H1 (cell line): ENCODE results near the gene QRICH2. TPM values are rescaled to one million over a fixed set of nuclear protein-coding genes. Genes with fewer than 3 reads are reported as not detected.
A peak's percentile ranks its signal among the peaks of the same experiment; 100 is the strongest.

ENCODE experiments used
- CTCF ChIA-PET: fragments of 300-600 bp; sonication (Branson Sonifier 250); formaldehyde crosslinking; loops from one replicate; lab custom pipeline; 2021; ENCODE audit not compliant: partially characterized antibody; lab: Charles Lee
- POLR2A ChIA-PET: fragments of 300-600 bp; sonication (Branson Sonifier 250); formaldehyde crosslinking; loops from one replicate; lab custom pipeline; 2021; ENCODE audit warnings: inconsistent platforms; ENCODE audit not compliant: partially characterized antibody; lab: Charles Lee
- DNase-seq, 2 experiments: peaks; one replicate each; pipeline versions ENCODE4 v3.0.0 to v3.0.0-alpha.2; 2010 to 2022; ENCODE audit warnings: low spot score in 2 of 2, low read depth in 1 of 2, mixed read lengths in 1 of 2
- FAIRE-seq: peaks from 2 replicates; lab custom pipeline; 2011; peaks lifted over from hg19 to GRCh38; lab: Jason Lieb, UNC
- H2AFZ ChIP-seq: 2 replicates; pipeline ENCODE4 v1.8.1; 2012; ENCODE audit warnings: low read length, inconsistent platforms
- H2AK5ac ChIP-seq: 2 replicates; pipeline ENCODE4 v1.6.1; 2013; ENCODE audit warnings: low read depth, low read length
- H2BK120ac ChIP-seq: replicated peaks from 2 replicates; pipeline ENCODE3; 2013; ENCODE audit warnings: low read depth, low read length, inconsistent platforms
- H2BK12ac ChIP-seq: 2 replicates; pipeline ENCODE4 v1.6.1; 2013; ENCODE audit warnings: low read depth, low read length
- H2BK15ac ChIP-seq: 2 replicates; pipeline ENCODE4 v1.6.1; 2013; ENCODE audit warnings: low read length
- H2BK20ac ChIP-seq: 2 replicates; pipeline ENCODE4 v1.6.1; 2013; ENCODE audit warnings: low read length
- H2BK5ac ChIP-seq: 2 replicates; pipeline ENCODE4 v1.6.1; 2013; ENCODE audit warnings: low read depth, low read length
- H3K14ac ChIP-seq: 2 replicates; pipeline ENCODE4 v1.6.1; 2013; ENCODE audit warnings: inconsistent platforms; ENCODE audit not compliant: insufficient read length
- H3K18ac ChIP-seq: 2 replicates; pipeline ENCODE4 v1.6.1; 2013; ENCODE audit warnings: low read length; ENCODE audit errors: extremely low read depth
- H3K23ac ChIP-seq: 2 replicates; pipeline ENCODE4 v1.6.1; 2013; ENCODE audit warnings: inconsistent platforms; ENCODE audit not compliant: insufficient read length
- H3K23me2 ChIP-seq: 2 replicates; pipeline ENCODE4 v1.6.1; 2013; ENCODE audit warnings: low read depth, low read length
- H3K27ac ChIP-seq: 2 replicates; pipeline ENCODE4 v1.6.1; 2011; ENCODE audit warnings: low read depth, low read length, inconsistent platforms
- H3K27me3 ChIP-seq, 4 experiments: replicated peaks in 1 of 4; 1 replicate in 1 of 4; 2 replicates in 3 of 4; pipeline versions ENCODE4 v1.6.1 to v1.8.1; 2011 to 2013; ENCODE audit warnings: low read length in 3 of 4, mild to moderate bottlenecking in 3 of 4, inconsistent platforms in 2 of 4, mixed read lengths in 2 of 4, moderate library complexity in 1 of 4; ENCODE audit not compliant: control insufficient read depth in 3 of 4, insufficient read depth in 3 of 4; ENCODE audit errors: extremely low read depth in 1 of 4
- H3K36me3 ChIP-seq, 4 experiments: 2 replicates each; pipeline versions ENCODE4 v1.6.1 to v1.8.1; 2011 to 2013; ENCODE audit warnings: mild to moderate bottlenecking in 4 of 4, low read length in 3 of 4, moderate library complexity in 2 of 4, control low read depth in 1 of 4, inconsistent platforms in 1 of 4; ENCODE audit not compliant: insufficient read depth in 4 of 4, control insufficient read depth in 2 of 4
- H3K4ac ChIP-seq: replicated peaks from 2 replicates; pipeline ENCODE3; 2013; ENCODE audit warnings: low read length, low read depth, mixed read lengths, inconsistent platforms; ENCODE audit not compliant: insufficient read length
- H3K4me1 ChIP-seq, 4 experiments: replicated peaks in 1 of 4; 1 replicate in 1 of 4; 2 replicates in 3 of 4; pipeline versions ENCODE4 v1.6.1 to v1.8.1; 2011 to 2013; ENCODE audit warnings: low read length in 3 of 4, inconsistent platforms in 2 of 4, mixed read lengths in 1 of 4; ENCODE audit not compliant: insufficient read depth in 4 of 4, control insufficient read depth in 3 of 4
- H3K4me2 ChIP-seq, 2 experiments: 2 replicates each; pipeline versions ENCODE4 v1.6.1 to v1.8.1; 2011 to 2013; ENCODE audit warnings: low read depth in 2 of 2, low read length in 2 of 2, control low read depth in 1 of 2, inconsistent platforms in 1 of 2, mild to moderate bottlenecking in 1 of 2; ENCODE audit not compliant: insufficient read depth in 1 of 2
- H3K4me3 ChIP-seq, 4 experiments: fragments of 200-600, 300-600 bp in 1 of 4; sonication (generic), shearing (Covaris generic), sonication (Bioruptor Twin) in 1 of 4; 2 replicates each; pipeline versions ENCODE4 v1.5.1 to v1.8.1; 2011 to 2016; ENCODE audit warnings: low read length in 4 of 4, low read depth in 3 of 4, control low read depth in 2 of 4, inconsistent platforms in 2 of 4, mild to moderate bottlenecking in 2 of 4, mixed read lengths in 1 of 4, moderate library complexity in 1 of 4; ENCODE audit not compliant: insufficient read depth in 2 of 4; ENCODE audit errors: extremely low read depth in 1 of 4
- H3K56ac ChIP-seq: replicated peaks from 2 replicates; pipeline ENCODE3; 2013; ENCODE audit warnings: low read depth, mild to moderate bottlenecking, mixed read lengths, low read length, inconsistent platforms; ENCODE audit not compliant: insufficient read length
- H3K79me1 ChIP-seq: 2 replicates; pipeline ENCODE4 v1.6.1; 2013; ENCODE audit warnings: low read depth, low read length, control low read depth
- H3K79me2 ChIP-seq, 2 experiments: 2 replicates each; pipeline versions ENCODE4 v1.6.1 to v1.8.1; 2012 to 2013; ENCODE audit warnings: low read length in 2 of 2, mild to moderate bottlenecking in 2 of 2, inconsistent platforms in 1 of 2; ENCODE audit not compliant: insufficient read depth in 2 of 2, control insufficient read depth in 1 of 2
- H3K9ac ChIP-seq, 4 experiments: replicated peaks in 1 of 4; 1 replicate in 1 of 4; 2 replicates in 3 of 4; pipeline versions ENCODE4 v1.6.1 to v1.8.1; 2011 to 2013; ENCODE audit warnings: low read depth in 3 of 4, low read length in 3 of 4, control low read depth in 2 of 4, mild to moderate bottlenecking in 2 of 4, moderate library complexity in 2 of 4, inconsistent platforms in 1 of 4; ENCODE audit errors: extremely low read depth in 1 of 4
- H3K9me3 ChIP-seq, 2 experiments: 2 replicates each; pipeline versions ENCODE4 v1.6.1 to v1.8.1; 2012 to 2013; ENCODE audit warnings: mild to moderate bottlenecking in 2 of 2, moderate library complexity in 2 of 2, control low read depth in 1 of 2, inconsistent platforms in 1 of 2, low read depth in 1 of 2, low read length in 1 of 2, mixed read lengths in 1 of 2; ENCODE audit not compliant: insufficient read depth in 2 of 2
- H4K20me1 ChIP-seq, 2 experiments: replicated peaks in 1 of 2; 2 replicates each; pipeline versions ENCODE3 to v1.8.1; 2011 to 2013; ENCODE audit warnings: inconsistent platforms in 2 of 2, low read length in 2 of 2, mild to moderate bottlenecking in 1 of 2; ENCODE audit not compliant: insufficient read depth in 2 of 2, control insufficient read depth in 1 of 2
- H4K5ac ChIP-seq: 2 replicates; pipeline ENCODE4 v1.6.1; 2013; ENCODE audit warnings: low read length, low read depth, mixed read lengths, inconsistent platforms; ENCODE audit not compliant: insufficient read length
- H4K8ac ChIP-seq: 2 replicates; pipeline ENCODE4 v1.8.0; 2013; ENCODE audit warnings: mild to moderate bottlenecking, moderate library complexity, low read length, inconsistent platforms; ENCODE audit not compliant: insufficient read depth; ENCODE audit errors: extremely low read depth
- H4K91ac ChIP-seq: replicated peaks from 2 replicates; pipeline ENCODE3; 2013; ENCODE audit warnings: low read length, mixed read lengths, inconsistent platforms; ENCODE audit not compliant: insufficient read length
- BACH1 ChIP-seq: IDR thresholded peaks from 2 replicates; pipeline ENCODE4 v1.6.1; 2012; ENCODE audit warnings: low read length, improper control_type of control experiment
- CBX5 ChIP-seq: fragments of 300-800, 300-1000 bp; sonication (generic); IDR thresholded peaks from 2 replicates; pipeline ENCODE4 v1.7.1; 2016; ENCODE audit warnings: antibody characterized with exemption, low read length, low read depth
- CTBP2 ChIP-seq: IDR thresholded peaks from 2 replicates; pipeline ENCODE4 v1.7.0; 2011; ENCODE audit warnings: borderline replicate concordance, mild to moderate bottlenecking, moderate library complexity, mixed read lengths, low read length; ENCODE audit not compliant: insufficient read depth, insufficient read length
- GABPA ChIP-seq: IDR thresholded peaks from 2 replicates; pipeline ENCODE4 v1.6.1; 2011; ENCODE audit warnings: mild to moderate bottlenecking, low read length, moderate library complexity, borderline replicate concordance; ENCODE audit not compliant: insufficient read depth
- KDM5A ChIP-seq: fragments of 200-600 bp; IDR thresholded peaks from 2 replicates; pipeline ENCODE4 v1.7.1; 2012; ENCODE audit warnings: mild to moderate bottlenecking, low read length, inconsistent platforms, mixed read lengths
- SP4 ChIP-seq: IDR thresholded peaks from 2 replicates; pipeline ENCODE4 v1.6.1; 2012; ENCODE audit warnings: low read length, inconsistent platforms
- SUZ12 ChIP-seq: fragments of 200-600 bp; sonication (generic); IDR thresholded peaks from 2 replicates; pipeline ENCODE4 v1.6.1; 2012; ENCODE audit warnings: mild to moderate bottlenecking, inconsistent platforms, low read length, moderate library complexity, mixed read lengths
- WGBS, 2 experiments: shearing (Covaris generic) in 1 of 2; methylation state at CpG; one replicate each; pipeline versions ENCODE4 v1.1.6 to v1.1.7; 2013 to 2015; ENCODE audit warnings: low lambda C conversion rate in 2 of 2, mixed read lengths in 2 of 2, inconsistent platforms in 1 of 2, low coverage in 1 of 2, missing lambda C conversion rate in 1 of 2; ENCODE audit not compliant: insufficient replicate concordance in 2 of 2, insufficient coverage in 1 of 2, insufficient read length in 1 of 2; ENCODE audit errors: extremely low coverage in 1 of 2, missing lambda C conversion rate in 1 of 2; 5-methylcytosine and 5-hydroxymethylcytosine counted together
- polyA plus RNA-seq, 7 experiments: library from polyadenylated mRNA; depleted of rRNA in 3 of 7; stranded (reverse) in 5 of 7; unstranded in 2 of 7; fragments of >200 nt in 5 of 7; fragments of 200-250 nt in 2 of 7; gene quantifications; 1 replicate in 5 of 7; 2 replicates in 1 of 7; 4 replicates in 1 of 7; pipeline versions ENCODE4 v1.2.1 to v1.2.3, GENCODE V29; 2011 to 2013; ENCODE audit warnings: missing spikeins in 2 of 7, mixed read lengths in 2 of 7
- total RNA-seq: library from RNA; stranded (reverse); fragmentation: NEBNext Ultra II Directional; extraction: Animal tissue kit (Norgen Biotek cat#: 25700); gene quantifications from 2 replicates; pipeline ENCODE4 v1.2.1, GENCODE V29; 2021

QRICH2 gene
- total and polyA plus RNA-seq, 2 of the 8 experiments (the other 6 are each of a cell fraction or from before 2014, with no cell fraction given), result 2.8 to 3.8 TPM

GRCh38 chr17:76241204-76241538, 66.9 kb downstream of the QRICH2 start:
- Histone ChIP-seq H3K56ac (no peak overlapping the region), H2BK15ac (peak overlapping the region; percentile 34; the same call in 1 of the 2 replicates), H3K18ac (peak overlapping the region; percentile 75; the same call in 1 of the 2 replicates), H2AK5ac (no peak overlapping the region), H3K27me3 (peaks cover 5 to 42% (median 31%) of the 10 kb centered on the region in 4 experiments), H3K4me3 (peak overlapping the region; percentile 36 to 69 (median 52)), H4K91ac (peak overlapping the region; percentile 90), H2BK12ac (peak overlapping the region; percentile 4; the same call in 1 of the 2 replicates), H3K79me1 (no peaks in the 10 kb centered on the region), H2AFZ (peak overlapping the region; percentile 86), H3K23me2 (peaks cover 11% of the 10 kb centered on the region), H3K27ac (no peak overlapping the region; the same call in 1 of the 2 replicates), H4K20me1 (no peaks in the 10 kb centered on the region), H3K4me1 (peaks cover 0 to 6% (median 4%) of the 10 kb centered on the region in 4 experiments; a peak in 5 of 7 replicates), H2BK20ac (no peak overlapping the region), H4K5ac (no peak overlapping the region), H3K9me3 (no peaks in the 10 kb centered on the region), H4K8ac (no peak overlapping the region), H2BK120ac (no peak overlapping the region), H3K23ac (no peak overlapping the region), H3K14ac (peak overlapping the region; percentile 44), H2BK5ac (peak overlapping the region; percentile 55; the same call in 1 of the 2 replicates), H3K9ac (peak overlapping the region in 2 of 4 experiments; percentile 26 to 52; a peak in 4 of 7 replicates), H3K79me2 (0 out of 4 replicates have a peak, but pooled peaks cover 0 to 2% of the 10 kb centered on the region in 2 experiments), H3K4me2 (peak overlapping the region; percentile 68 to 99), H3K4ac (peak overlapping the region; percentile 99), H3K36me3 (no peaks in the 10 kb centered on the region)
- ChIA-PET POLR2A (interaction anchor here (0.8 to 1.7 kb wide), 9 partner anchors 12 to 118 kb away, joined by 3 to 7 read pairs (median 4); no protein-coding TSS in a partner anchor), CTCF (interaction anchor here (0.6 to 4.1 kb wide), 5 partner anchors 12 to 108 kb away, joined by 3 to 18 read pairs (median 3); no protein-coding TSS in a partner anchor)
- DNase-seq (no peak), FAIRE-seq (no peak)
- 41% methylated on average over 12 of the region's 12 CpGs; no CpG with 5 or more reads in 1 of the 2 experiments for WGBS, 2 experiments
- TF ChIP-seq CTBP2, result no peak
- TF ChIP-seq BACH1, result no peak
- no peak for TF ChIP-seq KDM5A
- no peak for TF ChIP-seq SP4
- TF ChIP-seq SUZ12, result 0 out of 2 replicates have a peak, but pooled peaks have one; percentile 16
- no peak for TF ChIP-seq CBX5
- no peak for TF ChIP-seq GABPA
